PFSK-1 (cell line): ENCODE data around the gene KCNQ1.

Experiments used
- FOXP2 ChIP-seq: optimal IDR thresholded peaks from 2 replicates; pipeline ENCODE3; 2011; ENCODE audit warnings: borderline replicate concordance, control low read depth, inconsistent platforms; ENCODE audit not compliant: insufficient read depth; ENCODE audit errors: extremely low read length, extremely low read depth
- POLR2AphosphoS5 ChIP-seq: IDR thresholded peaks from 2 replicates; pipeline ENCODE4 v1.6.1; 2012; ENCODE audit warnings: low read depth, mild to moderate bottlenecking, control low read depth, low read length, moderate library complexity
- SIN3A ChIP-seq: IDR thresholded peaks from 2 replicates; pipeline ENCODE4 v1.6.1; 2012; ENCODE audit warnings: mild to moderate bottlenecking, low read length, moderate library complexity, borderline replicate concordance; ENCODE audit not compliant: insufficient read depth
- TAF1 ChIP-seq: IDR thresholded peaks from 2 replicates; pipeline ENCODE4 v1.6.1; 2012; ENCODE audit warnings: low read length, control low read depth, borderline replicate concordance; ENCODE audit not compliant: insufficient read depth
- TF ChIP-seq, protein P1 (sequence below), 2 experiments: IDR thresholded peaks; 2 replicates each; pipeline versions ENCODE4 v1.6.1 to v1.8.0; 2011 to 2012; ENCODE audit warnings: low read depth in 2 of 2, low read length in 2 of 2, control low read depth in 1 of 2, inconsistent platforms in 1 of 2, mild to moderate bottlenecking in 1 of 2, moderate library complexity in 1 of 2; ENCODE audit not compliant: insufficient read depth in 1 of 2

The KCNQ1 gene

DNA sequence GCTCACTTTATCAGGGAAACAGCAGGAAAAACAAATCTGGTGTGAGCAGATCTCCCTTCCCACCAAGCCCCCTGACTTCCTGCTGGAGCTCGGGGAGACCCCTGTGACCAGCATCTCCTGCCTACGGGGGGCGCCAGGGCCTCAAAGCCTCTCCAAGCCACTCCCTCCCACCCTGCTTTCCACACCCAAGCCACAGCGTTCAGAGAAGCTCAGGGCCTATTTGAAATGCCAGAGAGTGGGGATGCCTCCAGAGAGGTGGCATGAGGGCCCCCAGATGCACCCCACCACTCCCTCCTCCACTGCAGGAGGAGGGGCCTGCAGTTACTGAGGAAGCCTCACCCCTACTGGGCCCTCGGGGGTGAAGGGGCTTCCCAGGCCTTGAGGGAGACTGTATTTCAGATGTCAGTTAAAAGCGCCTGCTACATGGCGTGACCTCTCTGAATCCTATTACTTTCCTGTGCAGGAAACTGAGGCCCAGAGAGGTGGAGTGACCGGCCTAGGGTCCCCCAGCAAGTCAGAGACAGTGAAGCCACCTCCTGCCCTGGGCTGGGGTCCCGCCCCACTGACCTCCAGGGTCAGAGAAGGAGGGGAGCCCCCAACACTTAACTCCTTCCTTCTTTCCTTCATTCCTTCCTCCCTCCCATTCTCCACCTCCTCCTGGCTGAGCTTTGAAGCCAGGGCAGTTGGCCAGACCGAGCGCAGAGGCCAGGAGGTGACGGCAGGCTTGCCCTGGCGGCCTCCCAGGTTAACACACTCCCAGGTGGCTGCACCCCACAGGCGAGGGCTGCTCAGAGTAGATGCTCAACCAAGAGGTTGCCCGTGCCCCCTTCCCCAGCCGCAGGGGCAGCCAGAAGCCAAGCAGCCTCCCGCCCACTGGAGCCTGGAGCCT, 446.8 kb downstream of the KCNQ1 start:
- TF ChIP-seq POLR2AphosphoS5 (no peak), TAF1 (no peak), FOXP2 (no peak), SIN3A (no peak)
- TF ChIP-seq, protein P1, sequence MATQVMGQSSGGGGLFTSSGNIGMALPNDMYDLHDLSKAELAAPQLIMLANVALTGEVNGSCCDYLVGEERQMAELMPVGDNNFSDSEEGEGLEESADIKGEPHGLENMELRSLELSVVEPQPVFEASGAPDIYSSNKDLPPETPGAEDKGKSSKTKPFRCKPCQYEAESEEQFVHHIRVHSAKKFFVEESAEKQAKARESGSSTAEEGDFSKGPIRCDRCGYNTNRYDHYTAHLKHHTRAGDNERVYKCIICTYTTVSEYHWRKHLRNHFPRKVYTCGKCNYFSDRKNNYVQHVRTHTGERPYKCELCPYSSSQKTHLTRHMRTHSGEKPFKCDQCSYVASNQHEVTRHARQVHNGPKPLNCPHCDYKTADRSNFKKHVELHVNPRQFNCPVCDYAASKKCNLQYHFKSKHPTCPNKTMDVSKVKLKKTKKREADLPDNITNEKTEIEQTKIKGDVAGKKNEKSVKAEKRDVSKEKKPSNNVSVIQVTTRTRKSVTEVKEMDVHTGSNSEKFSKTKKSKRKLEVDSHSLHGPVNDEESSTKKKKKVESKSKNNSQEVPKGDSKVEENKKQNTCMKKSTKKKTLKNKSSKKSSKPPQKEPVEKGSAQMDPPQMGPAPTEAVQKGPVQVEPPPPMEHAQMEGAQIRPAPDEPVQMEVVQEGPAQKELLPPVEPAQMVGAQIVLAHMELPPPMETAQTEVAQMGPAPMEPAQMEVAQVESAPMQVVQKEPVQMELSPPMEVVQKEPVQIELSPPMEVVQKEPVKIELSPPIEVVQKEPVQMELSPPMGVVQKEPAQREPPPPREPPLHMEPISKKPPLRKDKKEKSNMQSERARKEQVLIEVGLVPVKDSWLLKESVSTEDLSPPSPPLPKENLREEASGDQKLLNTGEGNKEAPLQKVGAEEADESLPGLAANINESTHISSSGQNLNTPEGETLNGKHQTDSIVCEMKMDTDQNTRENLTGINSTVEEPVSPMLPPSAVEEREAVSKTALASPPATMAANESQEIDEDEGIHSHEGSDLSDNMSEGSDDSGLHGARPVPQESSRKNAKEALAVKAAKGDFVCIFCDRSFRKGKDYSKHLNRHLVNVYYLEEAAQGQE (IDR thresholded peaks at IDR 0.05; ENCODE audit: insufficient read depth in 1 of 2, low read depth in 2 of 2, low read length in 2 of 2): no peak

DNA sequence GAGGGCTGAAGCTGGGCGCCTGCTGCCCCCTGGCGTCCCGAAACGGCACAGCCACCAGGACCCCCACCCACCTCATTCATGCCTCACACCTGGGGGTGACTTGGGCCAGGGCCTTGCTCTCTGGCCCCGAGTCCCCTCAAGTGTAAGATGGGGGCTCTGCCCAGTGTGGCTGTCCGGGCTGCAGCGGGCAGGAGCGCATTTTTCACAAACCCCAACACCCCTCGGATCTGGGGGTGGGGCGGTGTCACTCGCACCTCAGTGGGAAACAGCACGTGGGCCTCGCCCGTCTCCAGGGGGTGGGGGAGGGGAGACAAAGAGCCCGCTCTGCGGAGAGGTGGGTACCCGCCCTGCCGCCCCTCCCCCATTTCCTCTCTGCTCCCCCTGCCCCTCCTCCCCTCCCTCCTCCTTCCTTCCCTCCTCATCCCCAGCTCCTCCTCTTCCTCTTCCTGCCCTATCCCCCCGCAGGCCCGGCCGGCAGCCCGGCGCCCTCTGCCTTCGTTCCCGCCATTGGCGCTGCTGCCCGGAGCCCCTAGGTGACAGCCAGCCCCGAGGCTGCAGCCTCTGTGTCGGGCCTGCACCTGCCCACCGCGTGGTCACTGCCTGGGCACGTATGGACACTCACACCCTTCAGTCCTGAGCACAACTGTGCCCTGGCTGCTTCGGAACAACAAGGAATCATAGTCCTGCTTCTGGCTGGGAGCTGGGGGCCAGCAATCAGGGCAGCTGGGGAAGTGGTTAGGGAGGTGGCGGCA, 447.6 kb downstream of the KCNQ1 start:
- TF ChIP-seq POLR2AphosphoS5 (peak; percentile 83), TAF1 (peak; percentile 76; the same call in 1 of the 2 replicates), SIN3A (peak; percentile 63; the same call in 1 of the 2 replicates), FOXP2 (no peak)
- TF ChIP-seq, protein P1 (IDR thresholded peaks at IDR 0.05; ENCODE audit: insufficient read depth in 1 of 2, low read depth in 2 of 2, low read length in 2 of 2): peak in 1 of 2 experiments; percentile 52; a peak in 1 of 4 replicates

DNA sequence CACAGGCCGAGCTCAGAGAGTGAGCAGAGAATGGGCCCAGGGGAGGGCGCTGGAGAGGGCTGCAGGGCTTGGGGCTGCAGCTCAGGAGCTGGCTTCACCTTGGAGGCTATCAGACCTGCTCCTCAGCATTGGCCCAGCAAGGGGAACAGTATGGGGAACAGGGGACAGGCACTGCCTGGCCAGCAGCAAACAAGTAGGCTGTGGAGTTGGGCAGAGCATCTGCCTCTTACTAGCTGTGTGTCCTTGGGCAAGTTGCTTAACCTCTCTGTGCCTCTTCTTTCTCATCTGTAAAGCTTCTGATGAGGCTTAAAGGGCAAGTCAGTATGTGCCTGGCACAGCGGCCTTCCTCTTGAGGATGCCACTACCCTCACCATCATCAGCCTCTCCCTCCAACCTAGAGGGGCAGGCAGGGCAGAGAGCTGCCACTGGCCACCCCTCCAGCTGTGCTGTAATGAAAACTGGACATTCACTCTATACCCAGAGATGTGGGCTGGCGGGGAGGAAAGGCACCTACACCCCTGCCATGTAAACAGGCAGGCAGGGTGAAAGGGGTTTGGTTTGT, 448.2 kb downstream of the KCNQ1 start:
- TF ChIP-seq, protein P1 (IDR thresholded peaks at IDR 0.05; ENCODE audit: insufficient read depth in 1 of 2, low read depth in 2 of 2, low read length in 2 of 2): no peak
- TF ChIP-seq TAF1 (no peak), SIN3A (no peak), POLR2AphosphoS5 (no peak), FOXP2 (no peak)

DNA sequence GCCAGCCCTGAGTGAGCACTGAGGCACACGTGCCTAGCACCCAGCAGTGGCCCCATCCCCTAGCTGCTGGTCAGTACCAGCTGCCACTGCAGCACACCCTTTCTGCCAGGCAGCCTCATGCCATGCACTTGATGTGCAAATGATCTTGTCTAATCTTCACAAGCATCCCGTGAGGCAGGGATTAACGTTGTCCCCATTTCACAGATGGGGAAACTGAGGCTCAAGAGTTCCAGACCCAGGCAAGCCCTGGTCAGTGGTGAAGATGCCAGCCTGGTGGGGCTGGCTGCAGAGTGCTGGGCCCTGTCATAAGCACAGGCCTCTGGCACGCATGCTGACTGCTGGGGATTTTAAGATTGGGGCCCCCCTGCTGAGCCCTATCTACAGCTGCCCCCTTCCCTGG, 449.1 kb downstream of the KCNQ1 start:
- TF ChIP-seq FOXP2: no peak
- TF ChIP-seq POLR2AphosphoS5: no peak
- TF ChIP-seq SIN3A: no peak
- TF ChIP-seq, protein P1 (IDR thresholded peaks at IDR 0.05; ENCODE audit: insufficient read depth in 1 of 2, low read depth in 2 of 2, low read length in 2 of 2): no peak
- TF ChIP-seq TAF1: no peak
